Omental fat pad (tissue), 4 donors: Measurements from ENCODE around the gene SERPINB10. TPM values are rescaled to one million over a fixed set of nuclear protein-coding genes. Genes with fewer than 3 reads are reported as not detected.

Experiments used
- ATAC-seq: fragments of 150-250 bp; one replicate; pipeline ENCODE4 v1.9.1; 2016; ENCODE audit warnings: mild to moderate bottlenecking, moderate library complexity; ENCODE audit not compliant: low FRiP score
- DNase-seq: peaks from one replicate; pipeline ENCODE4 v3.0.0-alpha.2; 2019; ENCODE audit warnings: low spot score
- CTCF ChIP-seq, 3 donors: fragments of 450-650 bp; IDR thresholded peaks; one replicate each; pipeline ENCODE4 v1.5.1; 2016 to 2017; ENCODE audit warnings: antibody characterized with exemption in 3 of 3, mild to moderate bottlenecking in 3 of 3, moderate library complexity in 2 of 3
- total RNA-seq, 4 donors: library from RNA; depleted of rRNA; stranded (reverse); fragments of >200 nt; gene quantifications; one replicate each; pipeline ENCODE4 v1.1.0, GENCODE V29; 2016

The SERPINB10 gene
- total RNA-seq, 4 donors from 2014 or later = 0.31 to 1.7 (median 0.72) TPM; not detected in 1

- DNase-seq (no peak), ATAC-seq (no peak)
- no peak for TF ChIP-seq CTCF (IDR thresholded peaks at IDR 0.05)
These were observed 69.3 kb downstream of the SERPINB10 start for GRCh38 chr18:63977040-63977439.

DNA sequence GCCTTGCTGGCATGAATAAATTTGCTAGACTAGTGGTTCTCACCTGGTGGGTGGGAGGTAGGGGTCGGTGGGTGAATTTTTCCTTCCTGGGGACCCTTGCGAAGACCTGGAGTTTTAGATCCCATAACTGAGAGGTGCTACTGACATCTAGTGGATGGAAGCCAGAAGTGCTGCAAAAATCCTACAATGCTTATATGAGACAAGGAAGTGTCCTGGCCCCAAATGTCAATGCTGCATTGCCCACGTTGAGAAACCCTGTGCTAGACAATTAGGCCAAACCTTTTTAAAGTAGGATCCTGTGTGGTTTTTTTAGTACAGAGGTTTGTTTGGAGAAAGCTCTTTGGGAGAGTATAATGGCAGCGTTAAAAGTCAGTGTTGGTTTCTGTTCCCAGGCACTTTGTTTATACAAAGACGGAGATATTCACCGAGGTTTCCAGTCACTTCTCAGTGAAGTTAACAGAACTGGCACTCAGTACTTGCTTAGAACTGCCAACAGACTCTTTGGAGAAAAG is 71.7 kb downstream of the SERPINB10 start:
- ATAC-seq (peak; percentile 73), DNase-seq (no peak)
- TF ChIP-seq CTCF (IDR thresholded peaks at IDR 0.05) = peak in 1 of 3 donors; percentile 46

GRCh38 chr18:63980027-63980426 is 72.3 kb downstream of the SERPINB10 start:
- no peak for TF ChIP-seq CTCF (IDR thresholded peaks at IDR 0.05)
- ATAC-seq (no peak), DNase-seq (no peak)

DNA sequence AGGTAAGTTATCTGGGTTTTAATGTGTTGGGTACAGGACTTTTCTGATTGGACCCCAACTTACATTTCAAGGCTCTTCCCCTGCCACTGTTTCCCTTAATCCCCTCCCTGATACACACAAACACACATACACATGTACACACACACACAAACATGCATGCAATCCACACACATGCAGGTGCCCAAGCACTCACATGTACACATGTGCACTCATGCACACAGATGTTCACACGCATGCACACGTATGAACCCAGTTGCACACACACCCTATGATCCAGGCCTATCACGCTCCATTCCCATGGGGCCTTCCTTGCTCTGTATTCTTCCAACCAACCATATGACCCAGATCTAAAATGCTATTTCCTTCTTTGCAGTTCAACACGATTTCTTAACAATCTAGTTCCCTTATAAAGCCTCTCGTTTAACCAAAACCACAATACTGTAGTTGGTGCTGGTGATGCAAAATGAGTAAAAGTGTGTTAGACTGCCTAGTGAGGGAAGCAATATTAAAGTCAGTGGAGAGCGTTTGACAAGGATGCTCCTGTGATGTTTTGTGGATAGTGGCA is 73.2 kb downstream of the SERPINB10 start:
- DNase-seq (no peak), ATAC-seq (no peak)
- no peak for TF ChIP-seq CTCF (IDR thresholded peaks at IDR 0.05)

DNA sequence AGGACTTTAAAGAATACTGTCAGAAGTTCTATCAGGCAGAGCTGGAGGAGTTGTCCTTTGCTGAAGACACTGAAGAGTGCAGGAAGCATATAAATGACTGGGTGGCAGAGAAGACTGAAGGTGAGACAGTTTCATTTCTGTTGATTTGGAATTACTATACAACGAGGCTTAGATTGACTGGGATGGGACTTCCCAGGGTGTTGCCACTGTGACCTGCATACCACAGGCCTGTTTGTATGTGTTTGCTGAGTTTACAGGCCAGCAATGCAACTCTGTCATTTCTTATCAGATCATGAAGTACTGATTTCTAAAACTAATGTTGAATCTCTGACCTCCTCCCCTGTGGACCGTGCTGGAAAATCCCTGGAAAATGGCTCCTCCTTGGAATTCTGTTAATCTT is 74.0 kb downstream of the SERPINB10 start:
- ATAC-seq (no peak), DNase-seq (no peak)
- TF ChIP-seq CTCF (IDR thresholded peaks at IDR 0.05) = no peak

GRCh38 chr18:63982361-63982760 is 74.6 kb downstream of the SERPINB10 start:
- no peak for ATAC-seq
- no peak for DNase-seq
- TF ChIP-seq CTCF (IDR thresholded peaks at IDR 0.05) = no peak

Other genes with a start within 250 kb of the SERPINB10 start
- not detected for gene SERPINB3, start 246.1 kb upstream of the SERPINB10 start, total RNA-seq
- not detected for gene SERPINB11, start 205.0 kb upstream of the SERPINB10 start, total RNA-seq
- 1 to 10 TPM in 2 of 4 donors, under 1 TPM in 1, not detected in 1; 0.36 to 2.0 (median 1.1) TPM for gene SERPINB7, start 132.5 kb upstream of the SERPINB10 start, total RNA-seq
- gene SERPINB2, start 20.3 kb upstream of the SERPINB10 start, total RNA-seq = 100 to 1,000 TPM in 2 of 4 donors, under 1 TPM in 1, not detected in 1; 0.50 to 210 (median 122) TPM
- 1 to 10 TPM in 1 of 4 donors, under 1 TPM in 2, not detected in 1; 0.38 to 1.6 (median 0.72) TPM for gene HMSD, start 41.3 kb downstream of the SERPINB10 start, total RNA-seq
- 10 to 100 TPM in 3 of 4 donors, 1 to 10 TPM in 1; 9.0 to 32.7 (median 20.2) TPM for gene SERPINB8, start 62.1 kb downstream of the SERPINB10 start, total RNA-seq
- not detected for gene LINC00305, start 241.1 kb downstream of the SERPINB10 start, total RNA-seq